Left colon (tissue), 2 donors: ENCODE results near the gene ZNF594. TPM values are rescaled to one million over a fixed set of nuclear protein-coding genes. Genes with fewer than 3 reads are reported as not detected.
A peak's percentile ranks its signal among the peaks of the same experiment; 100 is the strongest.
"Not testable (repeated sequence)": the region's sequence is repeated elsewhere in the genome, so short reads cannot be mapped to it uniquely, and the experiment has no call there.

Experiments
- ATAC-seq: fragments of 200-7000 bp; cut with Tn5 transposase; one replicate; pipeline ENCODE4 v1.9.1; 2020; ENCODE audit warnings: mild to moderate bottlenecking, moderate library complexity
- DNase-seq, 2 donors: peaks; one replicate each; pipeline ENCODE4 v3.0.0-alpha.2; 2020
- intact Hi-C, 2 donors: fragments of 100-400 bp; cut with DNase I in 1 of 2; cut with micrococcal nuclease in 1 of 2; formaldehyde crosslinking; loops; one replicate each; pipeline versions ENCODE4 v1.11.2 to v1.14.0; 2022; cut with DNase I, micrococcal nuclease
- total RNA-seq, 2 donors: library from RNA; stranded (reverse); fragmentation: NEBNext Ultra II Directional; extraction: Animal tissue kit (Norgen Biotek cat#: 25700); gene quantifications; one replicate each; pipeline ENCODE4 v1.2.1, GENCODE V29; 2021
- donor health status: DM: no; HTN: no; CAD: no.
- donor health status: DM: yes; HTN: yes; CAD: no.

ZNF594 gene
- total RNA-seq, 2 donors from 2014 or later = 3.7 to 3.9 TPM

DNA sequence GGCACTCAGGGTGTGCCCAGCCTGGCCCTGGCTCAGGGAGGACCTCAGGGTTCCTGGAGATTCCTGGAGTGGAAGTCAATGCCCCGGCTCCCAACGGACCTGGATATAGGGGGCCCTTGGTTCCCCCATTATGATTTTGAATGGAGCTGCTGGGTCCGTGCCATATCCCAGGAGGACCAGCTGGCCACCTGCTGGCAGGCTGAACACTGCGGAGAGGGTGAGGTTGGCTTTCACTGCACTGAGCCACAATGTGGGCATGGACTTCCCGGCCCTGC lies 52.3 kb downstream of the ZNF594 start:
- ATAC-seq (no peak), DNase-seq (no peak)
- intact Hi-C loops = no loop called here

DNA sequence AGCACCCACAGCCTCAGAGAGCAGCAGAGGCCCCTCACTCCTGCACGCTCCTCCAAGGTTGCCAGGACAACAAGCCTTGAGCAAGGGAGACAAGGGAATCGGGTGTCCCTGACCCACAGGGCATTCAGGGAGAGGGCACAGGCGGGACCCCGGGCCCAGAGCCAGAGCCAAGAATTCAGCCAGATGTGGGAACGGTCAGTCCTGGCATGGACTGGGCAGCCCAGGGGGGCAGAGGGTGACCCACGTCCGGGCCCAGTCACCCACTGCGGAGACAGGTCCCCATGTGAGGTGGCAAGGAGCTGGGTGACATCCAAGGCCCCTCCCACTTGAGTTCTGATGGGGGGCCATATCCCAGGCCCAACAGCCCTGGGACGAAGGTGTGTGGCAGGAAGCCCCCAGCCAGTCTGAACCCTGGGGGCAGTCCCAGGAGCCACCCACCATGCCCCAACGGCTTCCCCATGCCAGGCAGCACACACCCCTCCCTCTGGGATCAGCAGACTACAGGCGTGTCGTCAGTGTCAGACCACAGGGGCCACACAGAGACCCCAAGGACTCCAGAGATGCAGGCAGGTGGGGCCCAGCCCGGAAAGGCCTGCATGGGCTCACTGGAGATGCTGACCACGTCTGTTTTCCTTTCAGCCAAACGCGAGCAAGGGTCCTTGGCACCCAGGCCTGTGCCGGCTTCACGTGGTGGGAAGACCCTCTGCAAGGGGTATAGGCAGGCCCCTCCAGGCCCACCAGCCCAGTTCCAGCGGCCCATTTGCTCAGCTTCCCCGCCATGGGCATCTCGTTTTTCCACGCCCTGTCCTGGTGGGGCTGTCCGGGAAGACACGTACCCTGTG lies 52.8 kb downstream of the ZNF594 start:
- DNase-seq (no peak), ATAC-seq (no peak)
- intact Hi-C loops = no loop called here

DNA sequence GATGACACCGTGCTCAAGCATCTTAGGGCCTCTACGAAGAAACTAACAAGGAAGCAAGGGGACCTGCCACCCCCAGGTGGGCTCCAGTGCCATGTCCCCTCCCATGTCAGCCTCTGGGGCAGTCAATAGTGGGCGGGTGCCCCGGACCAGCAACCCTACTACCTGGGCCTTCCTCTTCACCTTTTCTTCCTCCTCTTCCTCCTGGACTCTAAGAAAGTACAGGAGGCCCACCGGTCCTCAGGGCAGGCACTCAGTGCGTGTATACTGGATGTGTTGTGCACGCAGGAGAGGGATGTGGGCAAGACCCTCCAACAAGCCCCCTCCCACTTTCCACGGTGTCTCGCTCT lies 53.5 kb downstream of the ZNF594 start:
- ATAC-seq, intact Hi-C loops, DNase-seq: not testable (repeated sequence)

GRCh38 chr17:5137511-5138197 lies 54.0 kb downstream of the ZNF594 start:
- DNase-seq, ATAC-seq, intact Hi-C loops: not testable (repeated sequence)

DNA sequence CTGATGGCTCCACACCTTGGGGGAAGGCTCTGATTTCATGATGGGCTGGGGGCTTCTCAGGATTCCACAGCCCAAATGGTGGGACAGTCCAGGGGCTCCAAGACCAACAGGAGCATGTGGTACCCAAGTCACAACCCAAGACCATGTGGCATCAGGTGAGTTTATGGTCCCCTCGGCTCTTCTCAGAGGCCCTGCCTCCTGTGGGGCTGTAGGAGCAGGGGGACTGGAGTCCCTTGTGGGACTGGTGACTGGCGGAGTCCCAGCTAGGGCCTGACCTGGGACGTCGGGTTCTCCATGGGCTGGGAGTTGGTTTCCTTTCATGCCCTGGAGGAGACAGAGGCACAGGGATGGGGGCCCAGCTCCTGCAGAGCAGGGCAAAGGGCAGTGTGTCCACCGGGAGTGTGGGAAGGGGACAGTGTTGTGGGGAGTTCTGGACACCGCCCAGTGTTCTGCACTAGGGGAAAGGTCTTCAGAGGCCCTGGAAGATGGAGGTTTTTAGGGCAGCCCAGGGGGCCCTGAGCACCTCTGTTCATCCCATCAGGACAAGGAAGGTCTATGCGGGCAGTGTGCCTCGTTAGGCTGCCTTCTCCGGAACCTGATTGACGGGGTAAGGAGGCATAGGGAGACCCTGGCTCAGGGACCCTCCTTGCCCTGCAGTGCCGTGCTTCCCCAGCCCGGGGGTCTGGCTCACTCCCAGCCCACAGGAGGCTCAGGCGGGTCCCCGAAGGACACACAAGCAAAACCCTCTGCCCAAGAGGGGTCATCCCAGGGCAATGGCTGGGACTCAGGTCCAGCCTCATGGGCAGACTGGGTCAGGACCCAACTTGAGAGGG lies 54.9 kb downstream of the ZNF594 start:
- ATAC-seq, DNase-seq, intact Hi-C loops: not testable (repeated sequence)

DNA sequence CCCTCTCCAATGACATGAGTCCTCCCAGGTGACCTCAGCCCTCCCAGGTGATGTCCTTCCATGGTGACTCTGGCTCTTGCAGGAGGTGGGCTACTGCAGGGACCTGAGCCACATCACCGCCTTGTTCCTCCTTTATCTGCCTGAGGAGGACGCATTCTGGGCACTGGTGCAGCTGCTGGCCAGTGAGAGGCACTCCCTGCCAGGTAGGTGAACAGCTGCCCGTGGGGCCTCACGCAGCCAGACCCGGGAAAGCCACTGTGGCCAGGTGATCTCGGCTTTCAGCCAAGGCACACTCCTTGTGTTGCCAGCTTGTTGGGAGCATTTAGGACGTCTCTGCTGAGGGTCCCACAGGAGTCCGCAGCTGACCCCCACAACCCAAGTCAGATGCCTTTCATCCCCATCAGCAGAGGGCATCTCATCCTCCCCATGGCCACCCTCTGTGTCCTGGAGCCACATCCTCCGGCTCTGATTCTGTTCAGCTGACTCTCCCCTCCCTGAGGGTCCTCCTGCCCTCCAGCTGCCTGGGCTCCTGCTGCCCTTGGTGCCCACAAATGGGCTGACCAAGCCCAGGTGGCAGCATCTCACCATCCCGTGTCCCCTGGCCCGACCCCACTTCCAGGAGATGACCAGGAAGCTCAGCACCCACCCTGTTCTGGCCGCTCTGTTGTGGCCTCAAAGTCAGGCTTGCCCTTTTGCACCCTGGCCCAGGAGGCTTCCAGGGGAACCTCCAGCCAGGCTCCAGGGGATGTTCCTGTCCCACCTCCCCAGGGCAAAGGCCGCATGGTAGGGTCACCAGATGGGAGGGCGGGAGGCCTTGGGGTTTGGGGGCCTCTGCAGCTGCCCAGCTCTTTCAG lies 55.7 kb downstream of the ZNF594 start:
- no peak for DNase-seq
- ATAC-seq = no peak
- intact Hi-C loops = no loop called here

DNA sequence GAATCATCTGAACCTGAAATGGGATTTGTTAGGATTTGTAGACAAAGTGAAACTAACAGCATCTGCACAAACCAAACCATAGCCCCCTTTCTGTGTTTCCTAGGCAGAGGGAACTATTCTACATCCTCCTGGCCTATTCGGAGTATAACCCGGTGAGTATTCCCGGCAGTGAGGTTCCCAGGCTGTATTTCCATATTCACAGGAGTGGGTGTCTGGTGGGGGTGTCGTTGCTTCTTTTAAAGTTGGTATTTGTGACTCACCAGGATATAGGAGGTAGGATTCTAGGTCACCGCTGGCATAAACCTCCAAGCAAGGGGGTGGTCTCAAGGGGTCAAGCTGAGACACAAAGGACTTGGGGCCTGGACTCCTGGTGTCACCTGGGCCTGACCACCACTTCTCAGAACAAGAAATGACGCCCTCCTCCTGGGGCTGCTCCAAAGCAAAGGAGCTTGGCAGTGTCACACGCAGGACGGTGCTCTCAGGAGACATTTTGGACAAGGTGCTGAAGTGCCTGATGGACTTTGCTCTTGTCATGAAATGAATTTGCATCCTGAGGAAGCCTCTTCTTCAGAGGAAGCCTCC lies 56.4 kb downstream of the ZNF594 start:
- DNase-seq, intact Hi-C loops, ATAC-seq: not testable (repeated sequence)

GRCh38 chr17:5134571-5134970 lies 57.1 kb downstream of the ZNF594 start:
- ATAC-seq, intact Hi-C loops, DNase-seq: not testable (repeated sequence)

DNA sequence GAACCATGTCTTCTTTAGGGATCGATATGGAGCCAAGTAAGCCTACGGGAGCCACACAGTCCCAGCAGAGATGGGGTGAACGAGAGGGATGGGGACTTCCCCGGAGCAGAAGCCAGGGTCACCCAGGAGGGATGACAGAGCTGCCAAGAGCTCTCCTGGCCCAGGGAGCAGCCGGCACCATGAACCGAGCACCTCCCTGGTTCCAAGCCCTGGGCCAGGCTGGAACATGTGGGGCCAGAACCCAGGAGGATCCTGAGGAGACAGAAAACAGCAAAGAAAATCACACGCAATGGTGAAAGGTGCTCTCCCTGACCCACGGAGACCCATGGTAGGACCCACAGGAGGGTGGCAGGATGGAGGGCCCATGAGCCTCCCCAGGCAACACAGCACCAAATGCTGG lies 57.7 kb downstream of the ZNF594 start:
- DNase-seq, ATAC-seq, intact Hi-C loops: not testable (repeated sequence)

DNA sequence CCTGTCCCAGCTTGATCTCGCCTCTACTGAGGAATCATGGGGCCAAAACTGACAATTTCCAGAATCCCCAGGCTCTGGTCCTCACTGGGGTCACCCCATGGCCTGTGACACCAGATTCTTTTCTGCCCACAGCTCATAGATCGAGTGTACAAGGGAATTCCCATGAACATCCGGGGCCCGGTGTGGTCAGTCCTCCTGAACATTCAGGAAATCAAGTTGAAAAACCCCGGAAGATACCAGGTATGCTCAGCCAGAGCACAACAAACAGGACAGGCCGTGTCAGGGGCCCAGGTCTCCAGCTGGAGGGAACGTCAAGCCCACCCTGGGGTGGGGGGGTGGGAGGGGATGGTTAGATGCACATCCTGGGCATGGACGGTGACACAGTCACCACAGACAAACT lies 58.4 kb downstream of the ZNF594 start:
- intact Hi-C loops = no loop called here
- no peak for ATAC-seq
- no peak for DNase-seq

DNA sequence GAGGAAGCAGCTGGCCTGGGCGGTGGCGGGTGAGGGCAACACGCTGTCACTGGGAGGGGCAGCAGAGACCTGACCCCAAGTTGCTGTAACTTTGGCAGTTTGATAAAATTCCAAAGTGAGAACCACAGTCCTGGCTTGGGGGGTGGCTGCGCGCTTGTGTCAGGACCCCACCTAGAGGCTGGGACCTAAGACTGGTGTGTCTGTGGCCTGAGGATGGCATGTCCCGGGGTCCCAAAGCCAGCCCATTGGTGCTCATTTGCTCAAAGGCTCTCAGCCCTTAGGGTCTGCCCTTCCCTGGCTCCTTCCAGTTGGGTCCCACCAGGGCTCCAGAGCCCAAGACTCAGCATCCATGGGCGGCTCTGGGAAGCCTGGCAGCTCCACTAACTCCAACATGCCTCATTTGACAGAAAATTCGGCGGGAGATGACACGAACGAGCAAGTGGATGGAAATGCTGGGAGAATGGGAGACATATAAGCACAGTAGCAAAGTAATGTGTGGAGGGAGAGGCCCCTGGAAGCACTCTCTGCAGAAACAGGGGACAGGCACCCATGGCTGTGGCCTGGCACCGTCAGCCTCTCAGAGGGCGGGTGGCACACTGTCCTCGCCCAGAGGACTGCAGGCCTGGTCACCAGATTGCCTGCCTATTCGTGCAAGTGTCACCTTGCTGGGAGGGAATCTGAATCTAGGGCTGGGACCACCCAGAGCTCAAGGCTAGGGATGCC lies 59.0 kb downstream of the ZNF594 start:
- ATAC-seq, intact Hi-C loops, DNase-seq: not testable (repeated sequence)

DNA sequence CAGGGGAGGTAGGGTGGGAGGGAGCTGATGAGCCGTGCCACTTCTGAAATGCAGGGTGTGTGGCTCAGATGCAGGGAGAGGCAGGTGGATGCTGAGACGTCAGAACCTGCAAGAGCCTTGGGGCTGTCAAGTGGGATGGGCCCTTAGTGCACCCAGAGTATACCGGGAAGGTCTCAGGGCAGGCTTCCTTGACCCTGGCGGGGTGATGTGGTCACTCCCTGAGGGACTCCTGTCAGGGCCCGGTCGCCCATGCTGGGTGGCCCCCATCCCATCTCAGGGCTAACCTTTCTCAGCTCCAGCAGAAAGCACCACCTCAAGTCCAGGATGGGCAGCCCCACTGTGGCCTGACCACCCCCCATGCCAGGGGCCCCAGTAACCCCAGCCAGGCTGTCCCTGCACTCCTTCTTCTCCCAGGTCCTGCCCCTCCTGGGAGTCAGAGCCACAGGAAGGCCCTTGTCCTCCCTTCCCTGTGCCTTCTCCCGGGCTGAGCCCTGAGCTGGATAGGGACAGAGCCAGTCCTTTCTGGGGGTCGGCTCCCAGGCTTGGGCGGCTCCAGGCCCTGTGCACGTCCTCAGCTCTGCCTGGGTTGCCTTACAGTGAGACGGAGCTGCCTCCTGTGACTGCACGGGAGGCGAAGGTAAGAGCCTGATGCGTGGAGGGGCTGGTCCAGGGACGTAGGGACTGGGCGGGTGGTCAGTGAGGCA lies 59.7 kb downstream of the ZNF594 start:
- DNase-seq, intact Hi-C loops, ATAC-seq: not testable (repeated sequence)

- DNase-seq = no peak
- intact Hi-C loops = no loop called here
- ATAC-seq = no peak
Observed at GRCh38 chr17:5131146-5131715, 60.4 kb downstream of the ZNF594 start.

DNA sequence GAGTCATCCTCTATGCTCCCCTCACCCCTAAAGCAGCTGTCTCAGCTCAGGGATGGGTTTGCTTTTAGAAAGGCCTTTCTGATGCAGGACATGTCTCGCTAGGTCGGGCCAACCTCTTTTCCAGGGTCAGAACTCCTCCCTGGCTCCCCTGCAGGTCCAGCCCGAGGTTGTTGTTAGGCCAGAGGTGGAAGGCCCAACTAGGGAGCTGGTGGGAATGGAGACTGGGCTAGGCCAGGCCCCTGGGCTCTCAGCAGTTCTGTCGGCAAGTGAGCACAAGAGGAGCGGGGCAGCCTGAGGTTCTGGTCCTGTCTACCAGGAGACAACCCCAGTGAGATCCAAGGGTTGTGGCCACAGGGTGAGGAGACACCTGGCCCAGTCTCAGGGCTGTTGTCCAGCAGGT lies 61.0 kb downstream of the ZNF594 start:
- DNase-seq, ATAC-seq, intact Hi-C loops: not testable (repeated sequence)

- DNase-seq, ATAC-seq, intact Hi-C loops: not testable (repeated sequence)
Observed at GRCh38 chr17:5130261-5130660, 61.4 kb downstream of the ZNF594 start.

GRCh38 chr17:5129770-5130169 lies 61.9 kb downstream of the ZNF594 start:
- ATAC-seq, intact Hi-C loops: not testable (repeated sequence)
- peak in 1 of 2 donors; percentile 10 for DNase-seq
